DMS79 (cell line): ENCODE data around the gene GCH1.
A peak's percentile ranks its signal among the peaks of the same experiment; 100 is the strongest.
"Not testable (repeated sequence)": the region's sequence is repeated elsewhere in the genome, so short reads cannot be mapped to it uniquely, and the experiment has no call there.

Experiments
- DNase-seq: peaks from one replicate; lab custom pipeline; 2025; lab: John Stamatoyannopoulos, UW

The GCH1 gene

GRCh38 chr14:54908973-54909372 is 6.3 kb upstream of the GCH1 start:
- not testable (repeated sequence) for DNase-seq

- DNase-seq, result no peak
Measured at GRCh38 chr14:54908190-54908589, 5.6 kb upstream of the GCH1 start.

- DNase-seq, result no peak
Measured at GRCh38 chr14:54906075-54906474, 3.4 kb upstream of the GCH1 start.

- peak; percentile 47 for DNase-seq
Measured at GRCh38 chr14:54902143-54902520, 494 bp downstream of the GCH1 start.

GRCh38 chr14:54901380-54902142 is 1.1 kb downstream of the GCH1 start:
- peak; percentile 47 for DNase-seq

GRCh38 chr14:54899573-54899972 is 3.1 kb downstream of the GCH1 start:
- DNase-seq, result no peak

GRCh38 chr14:54897809-54898555 is 4.6 kb downstream of the GCH1 start:
- DNase-seq, result not testable (repeated sequence)

GRCh38 chr14:54895683-54896082 is 6.9 kb downstream of the GCH1 start:
- DNase-seq, result no peak

- no peak for DNase-seq
Measured at GRCh38 chr14:54894995-54895394, 7.6 kb downstream of the GCH1 start.

- peak; percentile 26 for DNase-seq
Measured at GRCh38 chr14:54893151-54893760, 9.4 kb downstream of the GCH1 start.

- DNase-seq, result no peak
Measured at GRCh38 chr14:54891471-54892245, 11.0 kb downstream of the GCH1 start.

GRCh38 chr14:54890788-54891187 is 11.8 kb downstream of the GCH1 start:
- no peak for DNase-seq

GRCh38 chr14:54889919-54890318 is 12.7 kb downstream of the GCH1 start:
- DNase-seq, result no peak

GRCh38 chr14:54882521-54882920 is 20.1 kb downstream of the GCH1 start:
- no peak for DNase-seq

- DNase-seq, result no peak
Measured at GRCh38 chr14:54881761-54882401, 20.7 kb downstream of the GCH1 start.

GRCh38 chr14:54881235-54881760 is 21.3 kb downstream of the GCH1 start:
- DNase-seq, result peak; percentile 26

GRCh38 chr14:54877703-54878021 is 25.0 kb downstream of the GCH1 start:
- no peak for DNase-seq

- DNase-seq, result no peak
Measured at GRCh38 chr14:54877015-54877702, 25.5 kb downstream of the GCH1 start.

GRCh38 chr14:54875648-54876047 is 27.0 kb downstream of the GCH1 start:
- DNase-seq, result not testable (repeated sequence)

- DNase-seq, result not testable (repeated sequence)
Measured at GRCh38 chr14:54870154-54871090, 32.2 kb downstream of the GCH1 start.
